Endometrium (tissue), 2 donors: ENCODE results near the gene ADRM1.

Source experiments
- FAIRE-seq: peaks from 2 replicates; lab custom pipeline; 2012; peaks lifted over from hg19 to GRCh38; lab: Jason Lieb, UNC
- donor health status: control.
- donor health status: control.

Gene ADRM1

DNA sequence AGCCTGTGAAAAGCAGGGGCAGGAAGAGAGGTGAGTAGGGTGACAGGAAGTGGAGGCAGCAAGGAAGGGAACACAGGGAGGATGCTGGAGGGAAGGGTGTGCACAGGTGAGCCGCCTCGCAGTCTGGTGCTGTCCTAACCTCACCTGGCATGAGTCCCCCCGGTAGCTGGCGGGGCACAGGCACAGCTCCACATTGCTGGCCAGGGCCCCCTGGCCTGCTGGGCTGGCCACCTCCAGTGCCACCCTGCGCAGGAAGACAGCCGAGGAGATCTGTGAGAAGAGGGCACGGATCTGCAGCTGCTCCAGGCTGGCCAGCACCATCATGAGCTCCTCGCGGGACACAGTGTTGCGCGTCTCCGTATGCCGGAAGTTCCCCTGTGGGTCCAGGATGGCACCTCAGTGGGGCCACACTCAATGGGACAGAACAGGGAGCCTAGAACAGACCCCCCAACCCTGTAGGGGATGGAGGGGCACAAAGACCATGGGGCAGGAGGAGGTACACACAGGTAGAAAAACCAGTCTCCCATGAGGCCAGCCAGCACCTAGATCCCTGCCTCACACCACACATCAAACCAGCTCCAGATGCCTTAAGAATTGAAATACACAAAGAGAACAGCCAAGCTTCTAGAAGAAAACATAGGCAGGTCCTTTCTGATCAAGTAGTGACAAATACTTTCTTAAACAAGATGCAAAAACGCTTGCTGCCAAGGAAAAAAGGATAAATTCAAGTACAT lies 22.5 kb downstream of the ADRM1 start:
- no peak for FAIRE-seq

DNA sequence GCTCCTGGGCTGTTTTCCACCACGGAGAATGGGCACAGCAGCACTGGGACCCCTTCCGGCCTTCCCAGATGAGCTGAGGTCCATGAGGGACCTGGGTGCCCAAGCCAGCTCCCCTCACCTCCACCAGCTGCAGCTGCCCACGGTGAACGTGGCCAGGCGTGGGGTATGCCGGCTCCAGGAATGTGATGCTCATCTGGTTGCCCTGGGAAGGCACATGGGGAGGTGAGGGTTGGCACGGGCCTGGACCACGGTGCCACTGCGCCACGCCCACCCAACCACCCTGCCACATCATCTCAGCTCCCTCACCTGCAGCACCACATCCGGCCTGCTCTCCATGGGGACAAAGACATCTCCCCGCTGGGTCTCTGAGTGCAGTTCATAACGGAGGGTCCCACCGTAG lies 23.8 kb downstream of the ADRM1 start:
- no peak for FAIRE-seq

DNA sequence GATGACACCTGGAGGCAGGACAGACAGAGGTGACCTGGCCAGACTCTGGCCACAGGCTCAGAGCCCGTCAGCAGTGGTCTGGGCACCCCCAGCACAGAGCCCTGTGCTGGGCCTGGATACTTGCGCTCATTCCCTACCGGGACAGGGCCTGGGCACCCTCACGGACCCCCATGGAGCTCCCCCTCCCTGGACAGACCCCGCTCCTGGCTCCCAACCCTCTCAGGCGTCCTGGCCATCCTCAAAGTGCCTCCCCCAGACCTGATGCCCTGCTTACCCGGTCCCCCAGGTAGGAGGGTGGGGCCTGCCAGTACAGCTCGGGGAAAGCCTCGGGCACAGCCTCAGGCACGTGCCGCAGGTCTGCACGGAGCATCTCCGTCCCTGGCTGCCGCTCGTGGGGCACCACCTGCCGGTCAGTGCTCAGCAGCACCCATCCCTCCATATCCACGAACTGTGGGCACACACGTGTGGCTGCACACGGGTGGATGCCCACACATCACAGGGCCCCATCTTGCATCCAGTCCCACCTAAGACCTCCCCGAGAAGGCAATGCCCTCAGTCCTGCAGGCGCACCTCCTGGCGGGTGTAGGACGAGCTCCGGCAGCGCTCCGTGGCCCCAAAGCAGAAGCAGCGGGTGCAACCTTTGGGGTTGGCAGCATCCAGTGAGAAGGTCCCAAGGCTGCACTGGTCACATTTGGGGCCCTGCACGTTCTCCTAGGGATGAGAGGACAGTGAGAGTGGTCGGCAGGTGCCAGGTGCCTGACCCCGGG lies 24.3 kb downstream of the ADRM1 start:
- no peak for FAIRE-seq

DNA sequence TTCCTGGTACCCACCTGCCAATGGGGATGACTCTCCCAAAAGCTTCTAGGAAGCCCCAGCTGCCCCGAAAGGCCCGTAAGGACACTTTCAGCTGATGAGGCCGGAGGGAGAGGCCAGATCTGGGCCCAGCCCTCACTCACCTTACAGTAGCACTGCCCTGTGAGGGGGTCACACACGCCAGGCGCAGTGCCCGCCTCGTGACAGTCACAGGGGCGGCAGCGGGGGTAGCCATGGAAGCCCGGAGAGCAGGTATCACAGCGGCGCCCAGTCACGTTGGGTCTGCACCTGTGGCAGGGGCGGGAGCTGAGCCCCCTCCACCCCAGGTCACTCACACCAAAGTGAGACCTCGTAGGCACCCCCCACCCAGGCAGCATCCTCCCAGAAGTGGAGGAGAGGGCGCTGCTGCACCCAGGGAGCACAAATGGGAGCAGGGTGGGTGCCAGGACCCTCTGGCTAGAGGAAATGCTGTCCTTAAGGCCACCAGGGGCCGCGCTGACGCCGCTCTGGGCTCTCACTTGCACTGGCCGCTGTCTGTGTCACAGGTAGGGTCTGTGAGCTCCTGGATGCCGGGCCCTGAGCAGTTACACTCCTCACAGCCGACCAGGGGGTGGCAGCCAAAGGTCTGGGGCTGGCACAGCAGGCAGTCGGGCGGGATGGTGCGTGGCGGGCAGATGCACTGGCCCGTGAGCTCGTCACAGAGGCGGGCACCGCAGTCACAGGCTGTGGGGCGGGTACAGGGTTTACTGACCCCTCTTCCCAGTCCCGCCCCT lies 25.1 kb downstream of the ADRM1 start:
- no peak for FAIRE-seq

DNA sequence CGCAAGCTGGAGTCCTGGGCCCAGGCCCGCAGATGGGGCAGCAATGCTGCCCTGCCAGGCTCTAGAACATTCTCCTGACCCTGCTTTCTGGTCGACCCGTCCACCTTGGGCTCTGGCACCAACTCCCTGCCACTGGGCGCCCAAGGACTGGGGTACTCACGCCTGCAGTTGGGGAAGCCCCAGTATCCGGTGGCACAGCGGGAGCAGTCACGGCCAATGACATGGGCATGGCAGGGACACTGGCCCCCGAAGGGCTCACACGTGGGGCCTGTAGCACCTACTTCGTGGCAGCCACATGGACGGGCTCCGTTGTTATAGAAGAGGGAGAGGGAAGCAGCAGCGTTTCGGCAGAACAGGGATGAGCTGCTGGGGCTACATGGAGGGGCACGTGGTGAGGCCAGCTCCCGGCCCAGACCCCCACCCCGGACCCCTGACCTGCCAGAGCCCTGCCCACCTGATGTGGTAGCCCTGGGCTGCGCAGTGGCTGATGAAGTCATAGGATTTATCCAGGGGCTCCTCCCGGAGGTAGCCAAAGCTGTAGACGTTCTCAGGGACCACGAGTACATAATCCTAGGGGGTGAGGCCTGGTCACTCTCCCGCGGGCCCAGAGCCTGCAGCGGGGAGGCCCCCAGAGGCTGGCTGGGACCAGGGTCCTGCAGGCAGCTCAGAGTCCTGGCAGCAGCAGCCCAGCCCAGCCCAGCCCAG lies 26.0 kb downstream of the ADRM1 start:
- no peak for FAIRE-seq

DNA sequence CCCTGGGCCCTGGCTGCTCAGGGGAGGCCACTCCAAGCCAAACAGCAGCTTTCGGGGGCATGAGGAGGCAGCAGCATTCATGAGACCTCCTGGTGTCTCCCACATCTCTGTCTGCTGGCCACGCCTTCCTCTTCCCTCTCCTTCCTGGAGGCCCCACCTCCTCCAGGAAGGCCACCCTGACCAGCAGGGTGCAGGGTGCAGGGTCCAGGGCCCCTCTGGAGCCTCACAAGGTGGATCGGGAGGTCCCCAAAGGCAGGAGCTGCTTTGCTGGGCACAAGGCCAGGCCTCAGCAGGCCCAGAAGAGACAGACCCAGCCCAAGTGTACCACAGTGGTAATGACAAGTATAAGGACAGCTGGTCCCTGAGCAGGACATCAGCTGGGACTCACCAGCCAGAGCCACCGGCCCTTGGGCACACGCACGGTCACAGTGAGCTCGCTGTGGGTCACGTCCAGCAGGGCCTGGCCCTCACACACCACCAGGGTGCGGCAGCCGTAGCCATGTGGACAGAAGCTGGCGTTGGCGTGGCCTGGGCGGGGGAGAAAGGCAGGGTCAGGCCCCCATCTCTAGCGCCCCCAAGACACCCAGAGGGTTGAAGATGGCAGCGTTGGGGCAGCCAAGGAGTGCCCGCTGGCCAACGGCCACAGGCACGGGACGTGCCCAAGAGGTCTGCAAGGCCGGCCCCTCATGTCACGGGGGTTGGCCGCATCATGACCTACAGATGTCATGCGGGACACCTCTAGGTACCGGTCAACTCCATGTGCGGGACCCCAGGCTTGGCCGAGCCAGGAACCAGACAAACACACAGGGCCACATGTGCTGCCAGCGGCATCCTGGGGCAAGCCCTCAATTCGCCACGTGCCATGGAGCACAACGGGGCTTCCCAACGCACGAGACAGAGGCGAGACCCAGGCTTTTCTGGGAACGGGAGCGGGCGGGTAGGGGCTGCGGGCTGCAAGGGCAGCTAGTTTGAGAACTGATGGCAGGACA lies 26.9 kb downstream of the ADRM1 start:
- FAIRE-seq: no peak

DNA sequence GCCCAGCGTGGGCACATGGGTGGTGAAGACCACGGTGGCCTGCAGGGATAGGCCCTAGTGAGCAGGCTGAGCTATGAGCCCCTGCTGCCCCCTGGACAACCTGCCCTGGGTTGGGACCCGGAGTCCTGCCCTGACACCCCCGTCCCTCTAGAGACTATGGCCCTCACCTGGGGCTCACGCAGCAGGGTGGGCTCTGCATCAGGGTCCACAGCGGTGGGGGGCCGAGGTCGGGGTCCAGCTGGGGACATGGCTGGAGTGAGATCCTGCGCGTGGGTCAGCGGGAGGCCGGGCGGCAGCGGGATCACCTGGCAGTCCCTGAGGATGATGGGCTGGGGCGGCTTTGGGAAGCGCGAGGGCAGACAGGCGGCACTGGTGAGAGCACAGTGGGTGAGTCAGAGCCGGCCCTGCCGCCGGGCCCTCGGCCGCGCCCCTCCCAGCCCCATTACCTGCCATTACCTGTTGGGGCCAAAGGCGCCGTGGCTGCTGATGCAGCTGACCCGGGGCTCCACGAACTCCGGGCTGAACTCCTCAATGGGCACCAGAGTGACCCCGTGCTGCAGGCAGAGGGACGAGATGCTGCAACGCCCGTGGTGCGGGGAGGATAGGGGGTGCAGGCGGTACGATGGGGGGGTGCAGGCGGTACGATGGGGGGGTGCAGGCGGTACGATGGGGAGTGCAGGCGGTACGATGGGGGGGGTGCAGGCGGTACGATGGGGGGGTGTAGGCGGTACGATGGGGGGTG lies 27.9 kb downstream of the ADRM1 start:
- FAIRE-seq: no peak

DNA sequence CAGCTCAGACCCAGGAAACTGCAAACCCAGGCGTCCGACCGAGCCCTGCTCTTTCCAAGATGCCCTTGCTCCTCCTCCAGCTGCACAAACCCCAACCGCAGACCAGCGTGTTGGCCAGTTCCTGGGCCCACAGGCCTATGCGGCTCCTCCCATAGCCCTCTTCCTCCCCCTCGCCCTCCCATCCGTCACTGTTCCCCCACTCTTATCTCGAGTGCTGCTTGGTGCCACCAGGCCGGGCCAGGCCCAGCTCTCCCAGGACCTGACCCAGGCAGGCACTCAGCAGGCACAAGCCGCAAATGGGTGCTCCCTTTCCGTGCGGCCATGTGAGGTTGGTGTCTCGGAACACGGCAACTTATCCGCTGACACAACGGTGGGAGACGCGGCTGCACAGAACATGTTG lies 28.6 kb downstream of the ADRM1 start:
- no peak for FAIRE-seq

DNA sequence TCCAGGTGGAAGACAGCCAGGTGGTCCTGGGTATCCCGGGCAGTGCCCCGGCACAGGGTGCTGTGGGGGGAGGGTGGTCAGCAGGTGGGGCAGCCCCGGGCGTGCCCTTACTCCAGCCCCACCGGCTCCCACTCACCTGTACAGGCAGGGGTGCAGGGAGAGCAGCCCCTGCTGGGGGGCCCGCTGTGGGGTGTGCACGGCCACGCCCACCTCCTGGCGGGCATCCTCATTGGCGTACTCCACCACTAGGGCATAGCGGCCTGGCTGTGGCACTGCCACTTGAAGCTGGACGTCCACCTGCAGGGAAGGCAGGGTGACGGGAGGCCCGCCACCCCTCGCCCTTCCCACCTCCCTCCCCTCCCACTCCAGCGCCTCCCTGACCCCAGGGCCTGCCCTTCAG lies 29.6 kb downstream of the ADRM1 start:
- no peak for FAIRE-seq

DNA sequence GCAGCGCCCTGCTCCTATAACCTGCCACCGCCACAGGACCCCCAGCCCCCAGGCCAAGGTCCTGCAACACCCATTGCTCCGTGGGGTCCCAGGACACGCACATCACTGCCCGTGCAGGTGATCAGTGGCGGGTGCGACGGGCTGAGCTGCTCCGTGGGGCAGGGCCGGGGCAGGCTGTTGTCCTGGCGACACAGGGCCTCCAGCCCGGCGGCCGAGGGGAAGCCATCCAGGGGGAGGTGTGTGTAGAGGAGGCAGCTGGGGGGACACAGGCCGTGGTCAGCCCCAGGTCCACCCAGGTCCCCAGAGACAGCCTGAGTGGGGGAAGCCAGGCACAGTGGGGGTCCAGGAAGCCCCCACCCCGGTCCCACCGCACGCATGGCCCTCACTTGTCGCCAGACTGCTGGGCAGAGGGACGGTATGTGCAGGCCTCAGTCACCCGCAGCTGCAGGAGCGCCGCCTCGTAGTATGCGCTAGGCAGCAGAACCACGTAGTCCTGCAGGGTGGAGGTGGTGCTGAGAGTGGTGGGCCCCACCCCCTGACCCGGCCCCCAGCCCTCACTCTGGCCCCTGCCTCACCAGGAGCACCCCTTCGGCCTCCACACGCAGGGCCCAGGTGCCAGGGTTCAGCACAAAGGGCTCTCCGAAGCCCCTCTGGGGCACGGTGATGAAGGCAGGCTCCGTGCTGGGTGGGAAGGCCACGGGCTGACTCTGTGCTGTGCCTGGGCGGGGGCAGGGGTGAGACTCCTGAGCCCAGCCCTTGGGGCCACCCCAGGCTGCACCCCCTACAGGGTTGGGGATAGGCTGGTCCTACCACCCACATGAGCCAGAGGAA lies 30.4 kb downstream of the ADRM1 start:
- no peak for FAIRE-seq

DNA sequence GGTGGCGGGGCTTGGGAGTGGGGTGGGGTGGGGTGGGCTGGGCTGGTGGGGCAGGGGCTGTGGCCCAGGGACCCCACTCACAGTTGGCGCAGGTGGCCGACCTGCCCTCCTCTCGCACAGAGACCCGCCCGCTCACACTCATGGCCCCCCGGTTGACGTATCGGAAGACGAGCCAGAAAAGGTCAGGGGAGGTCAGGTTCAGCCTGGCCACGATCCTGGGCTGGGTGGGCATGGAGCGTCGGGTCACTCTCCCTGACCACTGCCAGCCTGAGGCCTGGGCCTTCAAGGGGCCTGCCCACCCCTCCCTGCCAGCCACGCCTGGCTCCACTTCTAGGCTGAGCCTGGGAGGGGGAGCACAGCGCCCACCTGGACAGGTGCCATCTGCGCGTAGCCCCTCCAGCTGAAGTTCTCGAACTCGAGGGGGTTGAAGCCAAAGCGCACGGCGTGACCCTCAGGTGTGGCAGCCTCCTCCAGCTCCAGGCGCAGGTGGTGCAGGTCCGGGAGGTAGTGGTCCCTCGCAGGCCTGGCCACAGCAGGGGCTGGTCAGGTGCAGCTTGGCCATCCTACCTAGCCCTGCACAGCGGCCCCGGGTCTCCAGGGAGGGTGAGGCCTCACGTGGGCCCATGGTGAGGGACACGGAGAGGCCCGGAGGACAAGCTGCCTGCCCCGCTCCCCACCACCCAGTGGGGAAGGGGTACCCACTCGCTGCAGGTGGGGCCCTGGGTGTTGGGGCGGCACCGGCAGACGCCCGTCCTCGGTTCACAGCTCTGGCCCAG lies 31.2 kb downstream of the ADRM1 start:
- no peak for FAIRE-seq

DNA sequence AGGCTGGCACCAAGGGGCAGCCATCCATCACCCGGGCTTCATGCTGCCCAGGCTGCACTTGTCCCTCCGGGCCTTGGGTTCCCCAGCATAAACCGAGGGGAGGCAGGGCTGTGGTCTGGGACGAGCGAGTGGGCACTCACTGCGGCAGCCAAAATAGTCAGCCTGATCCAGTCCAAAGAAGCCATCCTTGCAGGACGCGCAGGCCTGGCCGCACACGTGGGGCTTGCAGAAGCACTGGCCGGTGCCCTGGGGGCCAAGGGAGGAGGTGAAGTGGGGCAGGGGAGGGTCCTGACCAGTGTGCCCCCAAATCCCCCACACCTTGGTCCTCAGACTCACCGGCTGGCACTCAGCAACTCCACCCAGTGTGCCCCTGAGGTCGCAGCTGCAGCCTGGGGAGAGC lies 32.1 kb downstream of the ADRM1 start:
- FAIRE-seq: no peak

DNA sequence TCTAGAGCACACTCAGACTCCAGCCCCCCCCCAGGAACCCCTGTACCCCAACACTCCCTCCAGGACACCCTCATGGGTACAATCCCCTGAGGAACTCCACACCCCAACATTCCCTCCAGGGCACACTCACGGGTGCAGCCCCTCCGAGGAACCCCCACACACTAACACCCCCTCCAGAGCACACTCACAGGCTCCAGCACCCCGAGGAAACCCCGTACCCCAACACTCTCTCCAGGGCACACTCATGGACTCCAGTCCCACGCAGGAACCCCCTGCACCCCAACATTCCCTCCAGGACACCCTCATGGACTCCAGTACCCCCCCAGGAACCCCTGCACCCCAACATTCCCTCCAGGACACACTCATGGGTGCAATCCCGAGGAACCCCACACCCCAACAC lies 32.7 kb downstream of the ADRM1 start:
- no peak for FAIRE-seq

DNA sequence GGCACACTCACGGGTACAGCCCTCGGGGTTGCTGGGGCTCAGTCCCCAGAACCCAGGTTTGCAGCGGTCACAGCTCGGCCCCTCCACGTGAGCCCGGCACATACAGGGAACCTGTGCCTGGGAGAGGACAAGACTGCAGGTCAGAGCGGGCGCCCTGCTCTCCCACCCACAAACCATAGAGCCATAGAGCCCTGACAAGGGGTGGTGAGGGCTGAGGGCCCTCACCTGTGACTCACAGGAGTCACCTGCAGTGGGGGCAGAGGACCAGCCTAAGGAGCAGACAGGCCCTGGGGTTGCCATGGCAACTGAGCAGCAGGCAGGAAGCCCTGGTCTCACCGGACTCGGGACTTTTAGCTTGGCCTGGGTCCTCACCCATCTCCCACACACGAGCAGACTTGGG lies 33.5 kb downstream of the ADRM1 start:
- FAIRE-seq: no peak

DNA sequence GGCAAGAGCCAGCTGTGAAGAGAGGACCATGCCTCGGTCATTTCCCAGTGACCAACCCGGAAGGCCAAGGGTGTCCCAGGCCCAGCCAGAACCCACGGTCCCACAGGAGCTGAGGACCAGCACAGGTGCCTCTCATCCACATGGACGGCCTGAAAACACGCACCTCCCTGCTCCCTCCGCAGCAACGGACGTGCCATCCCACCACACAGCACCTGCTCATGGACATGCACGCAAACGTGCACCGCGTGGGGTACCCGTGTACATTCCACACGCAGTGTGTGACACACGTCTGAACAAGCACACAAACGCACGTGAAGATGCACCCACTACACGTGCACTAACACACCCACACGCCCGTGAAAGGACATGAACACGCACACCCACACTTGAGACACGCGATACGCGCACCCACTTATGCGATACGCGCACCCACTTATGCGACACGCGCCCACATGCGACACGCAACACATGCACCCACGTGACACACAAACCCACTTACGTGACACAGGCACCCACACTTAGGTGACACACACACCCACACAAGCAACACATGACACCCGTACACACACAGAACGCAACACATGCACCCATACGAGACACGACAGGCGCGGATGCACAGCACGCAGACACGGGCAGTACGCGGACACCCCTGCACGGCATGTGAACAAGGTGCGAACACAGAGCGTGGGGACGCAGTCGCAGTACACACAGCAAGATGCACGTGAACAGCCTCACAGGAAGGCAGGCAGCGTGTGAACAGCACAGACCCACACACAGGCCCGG lies 34.2 kb downstream of the ADRM1 start:
- FAIRE-seq: no peak

DNA sequence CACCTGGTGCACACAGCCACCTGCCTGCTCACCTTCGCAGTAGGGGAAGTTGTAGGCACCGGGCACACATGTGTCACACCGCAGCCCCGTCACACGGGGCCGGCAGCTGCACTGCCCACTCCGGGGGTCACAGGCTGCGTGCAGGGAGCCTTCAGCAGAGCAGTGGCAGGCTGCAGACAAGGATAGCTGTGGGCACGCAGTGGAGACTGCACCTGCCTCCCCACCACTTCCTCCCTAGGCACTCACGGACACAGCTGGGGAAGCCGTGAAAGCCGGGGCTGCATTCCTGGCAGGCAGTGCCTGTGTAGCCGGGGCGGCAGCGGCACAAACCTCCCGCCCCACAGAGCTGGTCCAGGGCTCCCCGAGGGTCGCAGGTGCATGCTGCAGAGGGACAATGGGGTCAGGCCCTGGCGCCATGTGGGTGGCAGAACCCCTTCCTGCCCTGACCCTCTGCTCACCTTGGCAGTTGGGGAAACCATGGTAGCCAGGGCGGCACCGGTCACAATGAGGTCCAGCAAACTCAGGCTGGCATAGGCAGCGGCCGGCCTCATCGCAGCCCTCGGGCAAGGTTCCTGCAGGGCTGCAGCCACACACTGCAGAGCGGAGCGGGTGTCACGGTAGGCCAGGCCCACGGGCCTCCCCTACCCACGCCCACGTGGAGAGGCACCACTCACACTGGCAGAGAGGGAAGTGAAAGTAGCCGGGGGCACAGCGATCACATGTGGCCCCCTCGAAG lies 34.9 kb downstream of the ADRM1 start:
- FAIRE-seq: no peak

DNA sequence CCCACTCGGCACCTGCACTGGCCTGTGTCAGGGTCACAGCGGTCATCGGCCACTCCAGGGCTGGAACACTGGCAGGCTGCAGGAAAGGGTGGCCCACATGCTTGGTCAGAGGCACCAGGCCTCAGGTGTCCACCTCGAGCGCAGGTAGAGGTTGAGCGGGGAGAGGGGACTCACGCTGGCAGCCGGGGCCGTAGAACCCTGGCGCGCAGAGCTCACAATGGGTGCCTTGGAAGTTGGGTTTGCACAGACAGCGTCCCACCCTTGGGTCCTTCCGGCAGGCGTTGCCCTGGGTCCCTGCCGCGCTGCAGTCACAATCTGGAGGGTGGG lies 35.5 kb downstream of the ADRM1 start:
- no peak for FAIRE-seq
